NCI-H2081 treated with DMSO at 0.1 percent for 48 hours (cell line): ENCODE results near the gene ZMYND15.

Experiments used
- DNase-seq: peaks from one replicate; lab custom pipeline; 2025; lab: John Stamatoyannopoulos, UW

Gene ZMYND15

GRCh38 chr17:4786516-4786915, 46.9 kb downstream of the ZMYND15 start:
- DNase-seq: no peak

- no peak for DNase-seq
These were observed 48.6 kb downstream of the ZMYND15 start for GRCh38 chr17:4788159-4788806.

- no peak for DNase-seq
These were observed 49.4 kb downstream of the ZMYND15 start, which contains the start of gene GLTPD2 for GRCh38 chr17:4788807-4789700. GLTPD2 (plus strand) TSS chr17:4788964; CDS start chr17:4789012, 48 bp downstream.

- no peak for DNase-seq
These were observed 50.0 kb downstream of the ZMYND15 start for GRCh38 chr17:4789701-4789950.

DNA sequence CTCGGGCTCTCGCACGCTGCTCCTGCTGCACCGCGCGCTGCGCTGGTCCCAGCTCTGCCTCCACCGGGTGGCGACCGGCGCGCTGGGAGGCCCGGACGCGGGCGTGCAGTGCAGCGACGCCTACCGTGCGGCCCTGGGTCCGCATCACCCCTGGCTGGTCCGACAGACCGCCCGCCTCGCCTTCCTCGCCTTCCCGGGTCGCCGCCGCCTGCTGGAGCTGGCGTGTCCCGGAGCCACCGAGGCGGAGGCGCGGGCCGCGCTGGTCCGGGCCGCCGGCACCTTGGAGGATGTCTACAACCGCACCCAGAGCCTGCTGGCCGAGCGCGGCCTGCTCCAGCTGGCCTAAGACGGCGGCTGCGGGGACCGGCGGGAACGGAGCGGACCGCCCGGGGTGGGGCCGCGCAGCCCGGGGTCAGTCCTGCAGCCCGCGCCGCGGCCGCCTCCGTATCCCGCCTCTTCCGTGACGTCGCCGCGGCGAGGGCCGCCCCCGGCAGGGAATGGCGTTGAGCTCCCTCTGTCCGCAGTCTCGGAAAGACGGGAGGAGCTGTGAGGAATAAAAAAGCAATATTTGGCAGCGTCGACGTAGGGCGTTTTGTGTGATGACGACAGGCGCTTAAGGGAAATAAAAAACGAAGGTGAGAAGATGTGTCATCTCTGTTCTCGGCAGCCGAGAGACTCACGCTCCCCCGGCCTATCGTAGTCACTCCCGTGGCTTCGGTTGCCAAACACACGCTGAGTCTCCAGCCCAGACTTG, 50.5 kb downstream of the ZMYND15 start:
- DNase-seq: peak; percentile 13

- no peak for DNase-seq
These were observed 51.1 kb downstream of the ZMYND15 start for GRCh38 chr17:4790705-4791088.

GRCh38 chr17:4795168-4795567, 55.5 kb downstream of the ZMYND15 start:
- no peak for DNase-seq
